COLO668 (cell line): ENCODE results near the gene APOL3.
A peak's percentile ranks its signal among the peaks of the same experiment; 100 is the strongest.
"Not testable (repeated sequence)": the region's sequence is repeated elsewhere in the genome, so short reads cannot be mapped to it uniquely, and the experiment has no call there.

Experiments used
- DNase-seq: peaks from one replicate; lab custom pipeline; 2025; ENCODE audit not compliant: unreplicated experiment; lab: John Stamatoyannopoulos, UW

The APOL3 gene

DNA sequence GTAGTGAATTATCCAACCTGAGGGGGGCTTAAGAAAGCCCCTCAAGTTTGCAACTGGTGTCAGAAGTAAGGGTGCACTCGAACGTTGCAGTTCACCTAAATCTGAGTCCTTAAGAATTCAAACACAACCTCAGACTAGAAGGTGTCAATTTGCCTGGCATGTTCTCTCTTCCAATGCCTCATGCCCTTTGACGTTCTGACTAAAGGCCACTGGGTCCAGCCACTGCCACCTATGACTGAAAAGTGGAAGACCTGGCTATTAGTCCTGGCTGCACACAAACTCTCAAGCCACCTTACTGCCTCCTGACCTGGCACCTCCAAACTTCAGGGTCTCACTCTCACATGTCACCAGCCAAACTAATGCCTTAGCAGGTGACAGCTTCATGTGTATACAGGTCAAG is 33.0 kb upstream of the APOL3 start:
- no peak for DNase-seq

DNA sequence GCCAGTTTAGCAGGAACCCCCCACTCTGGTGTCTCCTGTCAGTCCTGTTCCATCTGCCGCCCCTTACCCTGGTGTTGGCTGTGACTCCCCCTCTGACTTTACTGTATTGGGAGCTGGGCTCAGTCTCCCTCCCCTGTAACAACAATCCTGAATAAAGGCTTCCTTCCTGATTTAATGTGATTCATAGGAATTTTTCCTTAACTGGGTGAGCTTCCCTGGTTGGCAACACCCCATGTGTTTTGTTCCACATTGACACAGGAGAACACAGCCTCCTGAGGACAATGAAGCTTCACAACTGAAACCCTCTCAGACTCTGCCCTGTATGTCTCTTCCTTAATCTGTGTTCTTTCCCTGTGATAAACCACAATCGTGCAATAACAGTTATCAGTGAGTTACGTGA is 32.6 kb upstream of the APOL3 start:
- no peak for DNase-seq

DNA sequence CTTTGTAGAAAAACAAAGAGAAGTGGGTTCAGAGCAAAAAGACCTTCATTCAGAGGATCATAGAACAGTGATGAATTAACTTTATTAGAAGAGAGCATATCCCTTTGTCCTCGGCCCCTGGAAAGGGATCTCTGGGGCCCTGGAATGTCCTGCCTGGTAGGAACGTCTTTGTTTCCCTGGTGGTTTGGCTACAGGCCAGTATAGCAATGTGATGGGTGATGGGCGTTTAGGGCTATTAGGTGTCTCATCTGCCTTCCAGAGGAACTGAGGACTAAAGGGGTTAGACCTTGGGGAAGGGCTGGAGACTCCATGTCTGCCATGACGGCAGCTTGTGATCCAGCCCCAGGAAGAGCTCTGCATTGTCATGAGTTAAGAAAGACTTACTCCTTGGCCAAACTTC is 32.0 kb upstream of the APOL3 start:
- no peak for DNase-seq

DNA sequence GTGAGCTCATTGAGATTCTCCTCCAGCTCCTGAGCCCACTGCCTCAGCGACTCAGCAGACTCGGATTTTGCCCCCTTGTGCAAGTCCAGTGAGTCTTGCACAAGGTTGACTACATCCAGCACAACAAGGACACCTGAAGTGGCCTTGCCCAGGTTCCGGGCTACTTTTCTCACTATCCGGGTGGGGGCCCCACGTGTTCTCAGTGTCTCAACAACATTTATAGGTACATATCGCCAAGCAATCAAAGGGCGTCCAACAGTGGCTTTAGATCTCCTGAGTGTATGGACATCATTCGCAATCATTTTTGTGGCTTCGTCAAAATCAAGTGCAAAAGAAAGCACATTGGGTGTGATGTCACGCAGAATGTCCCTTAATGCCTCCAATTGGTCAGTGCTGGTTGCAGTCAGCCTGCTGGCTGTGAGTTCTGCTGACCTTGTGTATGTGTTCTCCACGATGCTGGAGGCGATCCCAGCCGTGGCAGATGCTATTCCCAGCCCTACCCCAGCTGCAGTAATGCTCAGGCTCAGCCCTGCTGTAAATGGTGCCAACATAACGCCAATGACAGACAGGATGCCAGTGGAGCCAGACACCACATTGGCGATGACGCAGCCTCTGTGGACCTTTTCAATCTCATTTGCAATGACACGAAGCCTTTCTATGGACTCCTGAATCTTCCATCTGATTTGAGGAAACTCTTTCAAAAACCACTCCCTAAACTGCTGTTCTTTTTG is 30.7 kb upstream of the APOL3 start:
- no peak for DNase-seq

DNA sequence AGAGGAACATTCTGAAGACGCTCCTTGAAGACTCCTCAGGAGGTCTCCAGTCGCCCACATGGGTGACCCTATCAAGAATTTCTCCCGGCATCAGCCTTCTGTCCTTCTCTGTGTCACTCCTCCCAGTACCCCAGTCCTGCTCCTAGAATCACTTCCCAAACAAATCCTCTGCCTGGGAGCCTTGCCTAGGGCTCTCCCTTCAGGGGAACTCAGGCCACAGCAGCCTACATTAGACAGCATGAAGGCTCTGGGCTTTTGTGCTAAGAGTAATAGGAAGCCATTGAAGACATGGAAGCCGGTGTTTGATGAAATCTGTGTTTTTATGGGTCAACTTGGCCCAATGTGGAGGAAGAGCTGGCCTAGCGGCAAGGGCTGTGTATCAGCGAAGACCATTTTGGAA is 27.3 kb upstream of the APOL3 start:
- DNase-seq = not testable (repeated sequence)

DNA sequence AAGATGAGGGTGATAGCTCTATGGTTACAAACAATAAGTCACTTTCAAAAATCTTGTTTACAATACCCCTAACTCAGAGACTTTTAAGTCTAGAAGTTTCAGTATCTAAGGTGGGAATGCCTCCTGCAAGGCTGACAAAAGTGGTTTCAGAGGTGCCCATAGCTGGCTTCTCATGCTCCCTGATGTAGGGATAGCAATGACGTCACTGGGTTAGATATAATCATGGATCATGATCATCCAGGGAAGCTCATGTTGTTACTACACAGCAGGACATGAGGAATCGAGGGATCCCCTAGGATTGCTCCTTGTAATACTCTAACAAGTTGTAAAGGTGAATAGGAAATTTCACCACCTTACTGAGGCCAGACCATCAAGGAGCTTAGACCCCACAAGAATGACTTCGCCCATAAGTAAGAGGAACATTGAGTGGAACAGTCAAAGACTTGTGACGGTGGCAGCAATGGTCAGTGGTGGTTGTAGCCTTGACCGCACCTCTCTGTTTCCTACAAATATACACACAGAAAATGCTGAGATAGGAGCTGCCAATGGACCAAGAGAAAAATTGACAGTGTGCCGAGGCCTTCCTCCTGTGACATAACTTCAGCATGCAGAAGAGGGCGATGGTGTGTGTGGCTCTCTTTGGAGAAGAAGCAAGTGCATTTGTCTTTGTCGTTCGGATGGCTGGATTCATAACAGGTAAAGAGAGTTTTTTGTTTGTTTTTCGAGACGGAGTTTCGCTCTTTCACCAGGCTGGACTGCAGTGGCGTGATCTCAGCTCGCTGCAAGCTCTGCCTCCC is 25.5 kb upstream of the APOL3 start:
- no peak for DNase-seq

DNA sequence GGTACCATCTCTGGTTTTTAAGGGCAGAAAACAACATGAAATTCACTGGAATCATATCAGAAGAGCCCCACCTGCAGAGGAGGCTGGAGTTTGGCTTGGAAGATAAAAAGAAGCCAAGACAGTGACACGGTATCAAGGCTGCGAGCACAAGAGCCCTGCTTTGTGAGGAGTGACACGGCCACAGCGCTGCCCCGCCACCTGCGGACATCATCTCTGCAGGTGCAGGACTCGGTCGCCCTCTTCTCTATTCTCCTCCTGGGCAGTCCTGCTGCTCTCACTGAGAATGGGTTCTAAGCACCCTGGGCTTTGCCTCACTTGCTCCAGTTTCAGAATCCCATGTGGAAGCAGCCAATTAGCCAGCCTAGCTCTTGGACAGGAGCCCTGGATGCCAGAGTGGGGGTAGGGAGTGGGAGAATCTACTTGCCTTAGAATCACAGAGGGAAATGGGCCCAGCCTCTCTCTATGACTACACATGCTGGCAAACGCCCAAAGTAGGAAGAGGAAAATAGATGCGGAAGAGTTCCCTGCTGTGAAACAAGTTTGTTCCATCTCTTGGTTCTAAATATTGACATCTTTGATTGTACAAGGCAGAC is 24.0 kb upstream of the APOL3 start:
- no peak for DNase-seq

DNA sequence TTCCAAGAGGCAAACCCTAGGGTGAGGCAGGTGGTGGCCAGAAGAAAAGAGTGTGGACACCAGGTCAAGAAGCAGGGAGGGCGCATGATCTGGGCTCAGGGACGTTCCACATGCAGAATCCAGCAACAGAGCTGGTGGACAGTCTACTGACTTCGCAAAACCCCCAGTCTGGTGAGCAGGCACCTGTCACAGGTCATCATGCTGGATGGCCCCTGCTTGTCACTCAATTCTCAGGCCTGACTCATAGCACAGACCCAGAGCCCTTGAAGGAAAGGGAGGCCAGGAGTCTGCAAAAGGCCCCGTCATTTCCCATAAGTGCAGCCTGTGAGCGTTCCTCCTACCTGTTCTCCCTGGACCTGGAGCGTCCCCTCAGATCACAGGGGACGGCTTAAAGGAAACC is 22.9 kb upstream of the APOL3 start:
- no peak for DNase-seq

DNA sequence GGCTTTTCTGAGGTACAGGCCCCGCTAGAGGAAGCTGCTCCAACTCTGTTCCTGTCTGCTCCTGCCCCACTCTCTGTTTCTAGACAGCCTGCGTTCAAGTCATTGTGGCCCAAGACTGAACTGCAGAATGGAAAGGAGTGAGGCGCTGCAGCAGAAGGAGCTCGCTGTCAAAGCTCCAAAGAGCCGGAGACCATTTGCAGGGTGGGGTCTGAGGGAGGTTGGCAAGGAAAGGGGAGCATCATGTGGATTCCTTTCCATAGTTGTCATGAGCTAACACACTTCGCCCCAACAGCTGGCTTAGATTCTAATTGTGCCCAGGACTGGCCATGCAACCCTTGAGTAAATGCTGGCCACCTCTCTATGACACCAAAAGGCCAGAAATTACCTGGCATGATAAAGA is 22.3 kb upstream of the APOL3 start:
- DNase-seq = no peak

DNA sequence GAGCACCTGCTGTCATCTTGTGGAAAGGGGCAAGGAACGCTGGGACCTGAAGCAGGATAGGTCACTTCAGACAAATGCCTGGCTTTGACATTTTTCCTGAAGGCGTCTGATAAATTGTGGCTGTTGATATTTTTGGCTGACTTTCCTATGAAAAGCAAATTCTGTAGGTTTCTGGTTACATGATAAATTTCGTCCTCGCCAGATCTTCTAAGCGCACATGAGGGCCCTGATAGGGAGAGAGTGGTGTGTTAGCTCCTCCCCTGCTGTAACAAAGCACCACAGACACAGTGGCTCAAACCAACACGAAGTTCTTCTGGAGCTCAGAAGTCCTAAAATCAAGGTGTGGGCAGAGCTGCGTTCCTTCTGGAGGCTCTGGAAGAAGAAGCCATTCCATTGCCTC is 21.5 kb upstream of the APOL3 start:
- DNase-seq = no peak

DNA sequence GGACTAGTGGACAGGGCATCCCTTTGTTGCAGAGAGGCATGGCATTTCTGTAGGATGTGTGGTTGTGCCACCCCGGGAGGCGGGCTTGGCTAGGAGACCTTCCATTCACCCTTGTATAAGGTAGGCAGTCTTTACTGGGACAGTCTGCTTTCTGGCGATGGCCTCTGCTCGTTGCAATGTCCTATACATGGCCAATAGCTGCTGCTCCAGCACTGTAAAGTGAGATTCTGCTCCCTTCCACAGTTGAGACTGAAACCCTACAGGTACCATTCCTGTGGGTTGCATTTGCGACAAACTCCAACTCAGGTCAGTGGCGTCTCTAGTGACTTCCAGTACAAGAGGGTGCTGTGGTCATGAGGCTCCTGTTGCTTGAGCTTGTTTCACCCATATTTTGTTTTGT is 20.4 kb upstream of the APOL3 start:
- no peak for DNase-seq

DNA sequence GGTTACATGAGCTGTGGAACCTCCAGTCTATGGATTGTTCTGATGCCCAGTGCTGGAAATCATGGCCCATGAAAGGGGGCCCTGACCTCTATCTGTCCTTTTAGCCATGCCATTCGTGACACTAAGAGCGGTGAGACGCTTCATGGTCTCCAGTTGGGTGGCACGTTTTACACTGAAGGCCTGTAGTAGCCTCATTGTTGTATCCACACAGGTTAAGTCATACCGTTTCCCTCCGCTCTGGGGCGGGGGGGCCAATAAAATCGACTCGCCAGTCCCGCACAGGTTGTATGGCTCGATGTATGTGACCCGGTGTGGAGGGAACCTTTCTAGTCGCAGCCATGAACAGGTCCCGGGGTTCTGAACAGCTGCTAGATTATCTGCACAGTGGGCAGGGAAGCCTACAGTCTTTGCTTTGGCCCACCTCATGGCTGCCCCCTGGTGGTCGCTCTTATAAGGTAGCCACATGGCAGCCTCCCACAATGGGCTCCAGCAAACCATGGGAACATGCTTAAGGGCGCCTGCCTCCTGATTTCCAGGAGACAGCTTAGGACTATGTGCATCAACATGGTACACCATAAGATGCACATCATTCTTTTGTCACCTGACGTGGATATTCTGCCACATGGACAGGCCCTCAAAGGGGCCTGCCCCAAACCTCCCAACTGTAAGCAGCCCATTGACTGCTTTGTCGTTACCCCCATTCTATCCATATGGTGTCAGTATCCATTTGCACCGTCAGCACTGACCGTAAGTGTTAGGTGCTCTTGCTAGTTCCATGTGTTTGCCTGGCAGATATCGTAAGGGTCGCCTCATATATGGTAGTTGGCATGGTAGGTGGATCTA is 19.7 kb upstream of the APOL3 start:
- DNase-seq = peak; percentile 62

DNA sequence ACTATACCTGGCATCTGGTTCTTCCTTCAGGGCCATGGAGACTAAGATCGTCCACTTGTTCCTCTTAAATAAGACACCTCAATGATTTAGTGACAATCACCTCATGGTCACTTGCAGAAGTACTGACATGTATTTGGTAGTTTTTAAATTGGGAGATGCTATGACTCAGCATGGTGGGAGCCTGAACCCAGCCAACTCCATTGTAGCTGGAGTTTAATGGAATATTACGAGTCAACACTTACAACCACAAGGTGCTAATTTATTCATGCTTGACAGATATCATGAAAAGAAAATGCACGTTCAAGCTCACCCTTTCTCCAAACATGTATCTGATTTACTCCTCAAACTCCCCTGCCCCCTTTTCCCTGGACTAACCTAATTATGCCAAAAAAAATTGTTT is 16.6 kb upstream of the APOL3 start:
- DNase-seq = no peak

DNA sequence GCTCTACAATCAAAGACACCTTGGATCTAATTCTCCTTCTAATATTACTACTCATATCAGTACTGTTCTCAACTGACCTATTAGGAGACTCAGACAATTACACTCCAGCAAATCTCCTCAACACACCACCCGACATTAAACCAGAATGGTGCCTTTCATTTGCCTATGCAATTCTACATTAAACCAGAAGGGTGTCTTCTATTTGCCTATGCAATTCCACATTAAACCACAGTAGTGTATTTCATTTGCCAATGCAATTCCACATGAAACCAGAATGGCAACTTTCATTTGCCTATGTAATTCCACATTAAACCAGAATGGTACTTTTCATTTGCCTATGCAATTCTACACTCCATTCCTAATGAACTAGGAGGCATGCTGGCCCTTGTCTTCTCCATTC is 15.3 kb upstream of the APOL3 start:
- no peak for DNase-seq

DNA sequence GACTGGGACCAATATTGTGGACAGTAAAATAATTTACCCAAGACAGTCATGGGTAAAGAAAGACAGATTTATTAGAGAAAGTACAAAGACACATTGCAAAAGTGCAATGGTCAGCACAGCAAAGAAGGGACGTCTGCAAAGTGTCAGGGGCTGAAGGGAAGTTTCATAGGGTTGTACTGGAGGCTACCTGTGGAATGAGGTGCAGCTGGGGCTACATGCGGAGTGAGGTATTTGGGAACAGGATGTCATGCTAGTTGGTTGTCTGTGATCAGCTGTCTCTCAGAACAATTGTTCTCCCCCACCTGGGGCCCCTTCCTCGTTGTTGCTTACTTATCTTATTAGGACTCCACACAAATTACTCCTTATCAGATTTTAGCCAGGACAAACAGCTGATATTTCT is 11.4 kb upstream of the APOL3 start:
- no peak for DNase-seq

DNA sequence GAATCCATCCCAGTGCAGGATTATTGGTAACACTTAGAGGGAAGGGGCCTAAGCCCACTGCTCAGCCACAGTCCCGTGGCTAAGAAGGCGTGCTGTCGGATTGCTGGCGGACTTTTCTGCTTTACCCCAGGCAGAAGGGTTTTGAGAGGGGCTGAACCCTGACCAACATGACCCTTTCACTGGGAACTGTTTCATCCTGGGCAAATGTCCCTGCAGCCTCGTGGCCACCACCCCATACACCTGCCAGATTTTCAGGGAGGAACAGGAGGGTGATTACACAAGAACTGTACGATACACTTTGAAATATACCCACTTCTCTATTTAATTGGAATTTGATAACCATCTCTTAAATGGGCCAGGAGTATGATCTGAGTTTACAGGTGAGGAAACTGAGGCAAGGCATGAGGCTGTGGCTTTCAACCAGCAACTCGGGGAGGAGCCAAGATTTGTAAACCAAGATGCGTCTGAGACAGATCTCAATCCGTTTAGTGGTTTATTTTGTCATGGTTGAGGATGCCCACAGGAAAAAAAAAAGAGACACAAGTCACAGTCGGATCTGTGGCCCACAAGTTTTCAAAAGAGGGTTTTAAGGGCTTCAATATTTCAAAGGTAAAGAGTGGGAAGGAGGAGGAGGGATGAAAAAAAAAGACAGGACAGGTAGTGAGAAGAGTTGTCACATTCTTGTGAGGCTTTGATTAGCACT is 6.1 kb upstream of the APOL3 start:
- no peak for DNase-seq

DNA sequence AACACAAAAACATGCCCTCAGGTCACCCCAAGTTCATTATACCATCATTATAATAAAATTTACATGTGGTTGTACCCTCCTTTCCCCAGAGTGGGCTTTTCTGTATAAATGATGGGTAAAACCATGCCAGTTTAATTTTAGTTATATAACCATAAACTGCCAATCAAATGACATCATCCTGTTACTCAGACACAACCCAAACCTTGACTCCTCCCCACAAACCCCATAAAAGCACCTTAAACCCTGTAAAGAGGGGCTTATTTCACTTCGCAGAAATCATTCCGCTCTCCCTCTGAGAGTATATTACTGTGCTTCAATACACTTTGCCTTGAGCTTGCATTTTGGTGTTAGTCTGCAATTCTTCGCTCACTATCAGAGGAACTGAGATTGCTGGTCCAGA is 5.5 kb upstream of the APOL3 start:
- DNase-seq = no peak

DNA sequence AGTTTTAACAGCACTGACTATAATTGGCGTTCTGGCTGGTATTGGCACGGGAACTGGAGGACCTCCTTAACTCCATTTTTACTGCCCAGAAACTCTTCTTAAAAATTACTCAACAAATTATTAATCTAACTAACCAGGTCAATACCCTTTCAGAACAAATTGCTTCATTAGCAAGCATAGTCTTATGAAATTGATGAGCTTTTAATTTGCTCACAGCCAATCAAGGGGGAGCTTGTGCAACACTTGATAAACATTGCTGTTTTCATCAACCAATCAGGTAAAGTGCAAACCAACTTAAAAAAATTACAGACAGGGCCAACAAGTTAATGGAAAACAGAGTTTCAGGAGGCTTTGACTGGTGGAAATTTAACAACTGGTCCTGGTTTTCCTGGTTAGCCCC is 4.6 kb upstream of the APOL3 start:
- DNase-seq = no peak

DNA sequence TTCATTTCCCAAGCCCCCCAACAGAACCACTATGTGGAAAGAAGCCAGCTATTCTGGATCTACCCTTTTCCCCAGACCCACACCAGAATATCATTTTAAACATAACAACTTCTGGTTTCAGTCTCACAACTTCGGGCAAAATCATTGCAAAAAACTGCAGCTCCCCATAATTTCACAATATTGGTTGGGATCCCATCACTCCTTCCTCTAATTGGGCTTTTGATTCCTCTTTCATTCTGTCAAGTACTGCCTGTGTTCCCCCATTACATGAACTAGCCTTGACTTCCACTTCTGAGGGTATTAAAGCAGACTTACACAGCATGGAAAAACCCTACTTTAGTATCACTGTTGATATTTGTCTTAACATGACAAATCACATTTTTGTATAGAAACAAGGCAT is 4.1 kb upstream of the APOL3 start:
- DNase-seq = no peak

DNA sequence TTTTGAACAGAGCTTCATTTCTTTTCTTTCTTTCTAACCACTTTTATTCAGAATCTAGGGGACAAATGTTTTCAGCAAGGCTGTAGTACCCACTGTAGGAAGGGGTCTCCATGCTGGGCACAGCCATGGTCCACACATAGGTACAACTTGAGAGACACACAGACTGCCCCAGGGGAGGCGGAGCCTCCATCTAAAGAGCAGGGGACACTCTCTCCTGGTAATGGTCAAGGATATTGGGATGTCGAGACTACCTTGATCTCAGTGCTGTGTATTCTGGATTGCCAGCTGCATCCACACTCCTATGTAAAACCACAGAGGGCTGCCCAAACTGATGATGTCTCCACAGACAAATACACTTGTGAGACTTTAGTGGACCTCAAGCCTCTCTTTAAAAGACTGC is 2.9 kb upstream of the APOL3 start:
- DNase-seq = no peak
